ENCODE results near the gene SDF2L1. TPM values are rescaled to one million over a fixed set of nuclear protein-coding genes. Genes with fewer than 3 reads are reported as not detected.

SDF2L1 gene
- total RNA-seq, 1 donor from 2014 or later = 23.2 TPM

DNA sequence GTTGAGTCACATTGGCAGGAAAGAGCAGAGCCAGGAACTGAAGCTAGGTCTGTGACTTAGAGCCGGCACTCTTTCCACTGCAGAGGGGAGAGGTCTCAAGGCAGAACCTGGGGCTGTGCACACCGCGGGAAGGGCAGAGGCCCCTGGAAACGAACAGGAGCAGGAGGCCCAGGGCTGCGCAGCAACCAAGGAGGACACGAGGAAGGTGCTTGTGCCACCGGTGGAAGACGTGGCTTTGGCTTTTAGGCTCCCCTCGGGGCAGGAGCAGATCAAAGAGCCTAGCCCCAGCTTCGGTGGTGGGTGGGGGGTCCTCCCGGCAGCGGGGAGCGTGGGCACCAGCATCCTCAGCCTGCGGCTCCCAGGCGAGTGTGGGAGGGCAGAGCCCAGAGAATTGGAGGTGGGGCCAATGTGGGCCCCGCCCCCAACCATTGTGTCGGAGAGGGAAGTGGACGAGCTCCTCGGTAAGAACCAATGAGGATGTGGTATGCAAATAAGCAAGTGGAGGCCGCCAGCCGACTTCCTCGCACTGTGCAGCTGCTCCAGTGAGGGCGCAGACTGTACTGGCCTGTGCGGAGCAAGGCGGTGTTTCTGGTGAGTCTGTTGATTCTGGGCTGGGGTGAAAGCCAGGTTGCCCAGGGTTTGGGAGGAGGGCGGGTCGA, 9.7 kb upstream of the SDF2L1 start, which contains the start of gene CCDC116:
Gene CCDC116 (plus strand): TSS at position 524 of the 659 bp plus-strand sequence. CDS start 422 bp downstream, outside the sequence.
- Mint-ChIP-seq H3K9me3 (ENCODE audit: unreplicated experiment) (no peaks in the 10 kb centered on the region), H3K4me1 (ENCODE audit: unreplicated experiment) (peaks cover 9% of the 10 kb centered on the region), H3K27ac (ENCODE audit: unreplicated experiment) (no peak within 1 kb of the TSS), H3K36me3 (ENCODE audit: unreplicated experiment) (peaks cover 5% of the 10 kb centered on the region), H3K4me3 (ENCODE audit: unreplicated experiment) (no peak within 1 kb of the TSS), H3K27me3 (ENCODE audit: unreplicated experiment) (no peaks in the 10 kb centered on the region)
- no peak for DNase-seq (ENCODE audit: extremely low spot score, unreplicated experiment)
- TF ChIP-seq CTCF (IDR thresholded peaks at IDR 0.05) = no peak

DNA sequence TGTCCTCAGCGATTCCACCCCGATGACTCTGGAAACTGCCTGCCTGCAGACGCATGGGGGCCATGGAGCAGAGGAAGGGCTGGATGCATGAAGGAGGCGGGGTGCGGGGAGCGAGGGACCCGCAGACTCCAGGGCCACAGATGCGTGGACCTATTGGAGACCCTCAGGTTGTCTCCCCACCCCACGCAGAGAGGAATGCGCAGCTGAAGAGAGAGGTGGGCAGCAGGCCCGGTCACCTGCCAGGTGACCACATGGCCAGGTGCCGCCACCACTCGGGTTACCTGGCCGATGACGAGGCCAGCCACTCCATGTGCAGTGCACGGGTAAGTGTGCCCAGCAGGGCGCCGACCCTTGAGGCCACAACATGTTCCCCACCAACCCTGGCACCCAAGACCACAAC, 9.2 kb upstream of the SDF2L1 start:
- peaks cover 4% of the 10 kb centered on the region for H3K36me3 Mint-ChIP-seq (ENCODE audit: unreplicated experiment)
- H3K4me1 Mint-ChIP-seq (ENCODE audit: unreplicated experiment) = peaks cover 7% of the 10 kb centered on the region
- no peaks in the 10 kb centered on the region for H3K27me3 Mint-ChIP-seq (ENCODE audit: unreplicated experiment)
- no peak overlapping the region for H3K27ac Mint-ChIP-seq (ENCODE audit: unreplicated experiment)
- H3K9me3 Mint-ChIP-seq (ENCODE audit: unreplicated experiment) = no peaks in the 10 kb centered on the region
- no peak overlapping the region for H3K4me3 Mint-ChIP-seq (ENCODE audit: unreplicated experiment)
- TF ChIP-seq CTCF (IDR thresholded peaks at IDR 0.05) = no peak
- no peak for DNase-seq (ENCODE audit: extremely low spot score, unreplicated experiment)

- no peak for TF ChIP-seq CTCF (IDR thresholded peaks at IDR 0.05)
- no peaks in the 10 kb centered on the region for H3K36me3 Mint-ChIP-seq (ENCODE audit: unreplicated experiment)
- H3K27ac Mint-ChIP-seq (ENCODE audit: unreplicated experiment) = no peak overlapping the region
- H3K4me3 Mint-ChIP-seq (ENCODE audit: unreplicated experiment) = no peak overlapping the region
- DNase-seq (ENCODE audit: extremely low spot score, unreplicated experiment) = no peak
- H3K4me1 Mint-ChIP-seq (ENCODE audit: unreplicated experiment) = peaks cover 2% of the 10 kb centered on the region
- no peaks in the 10 kb centered on the region for H3K27me3 Mint-ChIP-seq (ENCODE audit: unreplicated experiment)
- H3K9me3 Mint-ChIP-seq (ENCODE audit: unreplicated experiment) = no peaks in the 10 kb centered on the region
These were observed 8.6 kb upstream of the SDF2L1 start for GRCh38 chr22:21633481-21633880.

DNA sequence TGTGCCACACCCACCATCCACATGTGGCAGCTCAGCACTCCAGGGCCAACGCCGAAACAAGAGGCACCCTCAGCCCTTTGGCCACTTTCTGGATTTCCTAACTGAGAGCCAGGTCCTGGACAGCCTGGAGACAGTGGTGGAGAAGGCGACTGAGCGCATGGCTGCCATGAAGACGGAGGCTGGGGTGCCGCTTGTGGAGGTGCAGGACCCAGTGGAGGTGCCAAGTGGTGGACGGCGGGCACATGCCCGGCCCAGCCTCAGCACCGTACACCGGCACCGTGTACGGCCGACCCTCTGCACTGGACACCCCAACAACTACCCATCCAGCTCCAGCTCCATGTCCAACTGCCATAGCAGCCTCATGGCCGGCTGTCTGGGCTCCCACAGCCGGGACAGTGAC, 8.0 kb upstream of the SDF2L1 start:
- Mint-ChIP-seq H3K27me3 (ENCODE audit: unreplicated experiment) (no peaks in the 10 kb centered on the region), H3K4me3 (ENCODE audit: unreplicated experiment) (no peak overlapping the region), H3K36me3 (ENCODE audit: unreplicated experiment) (no peaks in the 10 kb centered on the region), H3K4me1 (ENCODE audit: unreplicated experiment) (peaks cover 2% of the 10 kb centered on the region), H3K9me3 (ENCODE audit: unreplicated experiment) (no peaks in the 10 kb centered on the region), H3K27ac (ENCODE audit: unreplicated experiment) (no peak overlapping the region)
- DNase-seq (ENCODE audit: extremely low spot score, unreplicated experiment) = no peak
- TF ChIP-seq CTCF (IDR thresholded peaks at IDR 0.05) = no peak

- no peaks in the 10 kb centered on the region for H3K4me1 Mint-ChIP-seq (ENCODE audit: unreplicated experiment)
- TF ChIP-seq CTCF (IDR thresholded peaks at IDR 0.05) = no peak
- no peaks in the 10 kb centered on the region for H3K27me3 Mint-ChIP-seq (ENCODE audit: unreplicated experiment)
- H3K36me3 Mint-ChIP-seq (ENCODE audit: unreplicated experiment) = no peaks in the 10 kb centered on the region
- DNase-seq (ENCODE audit: extremely low spot score, unreplicated experiment) = no peak
- H3K27ac Mint-ChIP-seq (ENCODE audit: unreplicated experiment) = no peak overlapping the region
- H3K9me3 Mint-ChIP-seq (ENCODE audit: unreplicated experiment) = no peaks in the 10 kb centered on the region
- no peak overlapping the region for H3K4me3 Mint-ChIP-seq (ENCODE audit: unreplicated experiment)
These were observed 7.3 kb upstream of the SDF2L1 start for GRCh38 chr22:21634844-21635243.

Data from osteocyte (in vitro differentiated cells).